DND-41 (cell line): Measurements from ENCODE around the gene RHOF.

Experiments
- ATAC-seq: fragments of 200-7000 bp; cut with Tn5 transposase; 3 replicates; pipeline ENCODE4 v1.9.1; 2021; ENCODE audit warnings: low read depth; ENCODE audit not compliant: insufficient read depth
- DNase-seq: peaks from one replicate; pipeline ENCODE4 v3.0.0-alpha.2; 2020
- H2AFZ ChIP-seq: 2 replicates; pipeline ENCODE4 v1.6.0; 2012; ENCODE audit warnings: low read depth, low read length
- H3K27ac ChIP-seq: 2 replicates; pipeline ENCODE4 v1.5.1; 2012; ENCODE audit warnings: low read length, inconsistent platforms
- H3K27me3 ChIP-seq: fragments of 200-600 bp; sonication (generic); 2 replicates; pipeline ENCODE4 v1.6.0; 2012; ENCODE audit warnings: low read length, mild to moderate bottlenecking, inconsistent platforms; ENCODE audit not compliant: insufficient read depth, poor library complexity
- H3K36me3 ChIP-seq: 2 replicates; pipeline ENCODE4 v1.5.1; 2012; ENCODE audit warnings: low read length, inconsistent platforms; ENCODE audit not compliant: insufficient read depth
- H3K4me1 ChIP-seq: 2 replicates; pipeline ENCODE4 v1.5.1; 2012; ENCODE audit warnings: mild to moderate bottlenecking, low read length; ENCODE audit not compliant: insufficient read depth
- H3K4me2 ChIP-seq: 2 replicates; pipeline ENCODE4 v1.6.0; 2012; ENCODE audit warnings: mild to moderate bottlenecking, moderate library complexity, low read length, inconsistent platforms; ENCODE audit not compliant: insufficient read depth
- H3K4me3 ChIP-seq, 2 experiments: fragments of 200-600 bp in 1 of 2; shearing (Covaris generic) in 1 of 2; 2 replicates each; pipeline ENCODE4 v1.5.1; 2012 to 2016; ENCODE audit warnings: inconsistent platforms in 2 of 2, low read length in 2 of 2, mild to moderate bottlenecking in 2 of 2, low read depth in 1 of 2, moderate library complexity in 1 of 2
- H3K79me2 ChIP-seq: 2 replicates; pipeline ENCODE4 v1.6.0; 2012; ENCODE audit warnings: low read length, inconsistent platforms; ENCODE audit not compliant: insufficient read depth
- H3K9ac ChIP-seq: 2 replicates; pipeline ENCODE4 v1.6.0; 2012; ENCODE audit warnings: low read depth, mild to moderate bottlenecking, inconsistent platforms, low read length, moderate library complexity
- H3K9me3 ChIP-seq: 2 replicates; pipeline ENCODE4 v1.5.1; 2012; ENCODE audit warnings: low read length, moderate library complexity, mild to moderate bottlenecking, inconsistent platforms; ENCODE audit not compliant: insufficient read depth, severe bottlenecking
- H4K20me1 ChIP-seq: 2 replicates; pipeline ENCODE4 v1.6.0; 2012; ENCODE audit warnings: low read length; ENCODE audit not compliant: insufficient read depth
- CTCF ChIP-seq: IDR thresholded peaks from 2 replicates; pipeline ENCODE4 v1.5.1; 2012; ENCODE audit warnings: borderline replicate concordance, low read length, moderate library complexity, mild to moderate bottlenecking; ENCODE audit not compliant: poor library complexity, severe bottlenecking; ENCODE audit errors: extremely low read depth
- EZH2 ChIP-seq: IDR thresholded peaks from 3 replicates; pipeline ENCODE4 v1.6.1; 2012; ENCODE audit warnings: borderline replicate concordance, low read depth, mild to moderate bottlenecking, moderate library complexity, low read length, inconsistent platforms; ENCODE audit not compliant: severe bottlenecking

RHOF gene

GRCh38 chr12:121819212-121819949, 25.9 kb upstream of the RHOF start:
- H3K36me3 ChIP-seq = peaks cover 93% of the 10 kb centered on the region
- TF ChIP-seq CTCF (no peak), EZH2 (no peak)
- no peak overlapping the region for H3K27ac ChIP-seq

GRCh38 chr12:121817648-121818043, 24.2 kb upstream of the RHOF start:
- H3K36me3 ChIP-seq = peaks cover 93% of the 10 kb centered on the region
- ATAC-seq = no peak

More at GRCh38 chr12:121819212-121819949, 25.9 kb upstream of the RHOF start:
- Histone ChIP-seq H3K9me3 (no peaks in the 10 kb centered on the region), H3K79me2 (peaks cover 47% of the 10 kb centered on the region), H3K4me2 (no peak overlapping the region), H2AFZ (no peak overlapping the region), H3K4me3 (no peak overlapping the region), H3K27me3 (no peaks in the 10 kb centered on the region), H3K9ac (no peak overlapping the region), H3K4me1 (no peaks in the 10 kb centered on the region; the same call in 1 of the 2 replicates), H4K20me1 (peaks cover 57% of the 10 kb centered on the region)
- ATAC-seq = no peak
- no peak for DNase-seq

GRCh38 chr12:121816925-121817647, 23.6 kb upstream of the RHOF start:
- no peak overlapping the region for H3K9ac ChIP-seq
- H3K4me2 ChIP-seq = no peak overlapping the region
- ATAC-seq = no peak
- no peak overlapping the region for H3K4me3 ChIP-seq
- no peaks in the 10 kb centered on the region for H3K27me3 ChIP-seq
- H3K79me2 ChIP-seq = peaks cover 68% of the 10 kb centered on the region
- peaks cover 58% of the 10 kb centered on the region for H4K20me1 ChIP-seq
- no peak overlapping the region for H2AFZ ChIP-seq
- no peak overlapping the region for H3K27ac ChIP-seq
- no peaks in the 10 kb centered on the region for H3K9me3 ChIP-seq
- H3K36me3 ChIP-seq = peaks cover 93% of the 10 kb centered on the region
- H3K4me1 ChIP-seq = peaks cover 18% of the 10 kb centered on the region
- TF ChIP-seq CTCF = no peak
- no peak for TF ChIP-seq EZH2
- DNase-seq = no peak

More at GRCh38 chr12:121817648-121818043, 24.2 kb upstream of the RHOF start:
- DNase-seq = no peak
- H3K4me2 ChIP-seq = no peak overlapping the region
- no peak for TF ChIP-seq CTCF
- TF ChIP-seq EZH2 = no peak
- H3K27ac ChIP-seq = no peak overlapping the region
- peaks cover 63% of the 10 kb centered on the region for H3K79me2 ChIP-seq
- H3K4me3 ChIP-seq = no peak overlapping the region
- no peak overlapping the region for H3K9ac ChIP-seq
- peaks cover 13% of the 10 kb centered on the region for H3K4me1 ChIP-seq
- H4K20me1 ChIP-seq = peaks cover 58% of the 10 kb centered on the region
- H3K27me3 ChIP-seq = no peaks in the 10 kb centered on the region
- no peak overlapping the region for H2AFZ ChIP-seq
- no peaks in the 10 kb centered on the region for H3K9me3 ChIP-seq
